HG03175 (cell line): ENCODE measurements around the gene DGLUCY.
"Not testable (repeated sequence)": the region's sequence is repeated elsewhere in the genome, so short reads cannot be mapped to it uniquely, and the experiment has no call there.

Source experiments
- ATAC-seq: cut with Tn5 transposase; IDR thresholded peaks from one replicate; pipeline ENCODE4 v1.9.1; 2021; ENCODE audit warnings: mild to moderate bottlenecking, moderate library complexity; ENCODE audit not compliant: unreplicated experiment

Gene DGLUCY

GRCh38 chr14:91202234-91202974, 88.5 kb downstream of the DGLUCY start:
- no peak for ATAC-seq

DNA sequence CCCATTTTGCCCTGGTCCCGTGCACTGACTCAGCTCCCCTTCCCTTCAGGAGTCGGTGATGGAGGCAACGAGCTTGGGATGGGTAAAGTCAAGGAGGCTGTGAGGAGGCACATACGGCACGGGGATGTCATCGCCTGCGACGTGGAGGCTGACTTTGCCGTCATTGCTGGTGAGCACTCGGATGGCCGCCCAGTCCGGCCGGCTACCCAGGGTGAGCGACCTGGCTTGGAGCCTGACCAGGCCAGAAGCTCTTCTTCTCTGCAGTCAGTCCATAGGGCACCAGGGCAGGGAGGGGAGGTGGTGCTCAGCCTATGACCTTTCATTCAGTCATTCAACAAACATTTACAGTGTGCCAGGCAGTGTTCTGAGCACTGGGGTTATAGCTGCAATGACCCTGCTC, 90.8 kb downstream of the DGLUCY start:
- no peak for ATAC-seq

DNA sequence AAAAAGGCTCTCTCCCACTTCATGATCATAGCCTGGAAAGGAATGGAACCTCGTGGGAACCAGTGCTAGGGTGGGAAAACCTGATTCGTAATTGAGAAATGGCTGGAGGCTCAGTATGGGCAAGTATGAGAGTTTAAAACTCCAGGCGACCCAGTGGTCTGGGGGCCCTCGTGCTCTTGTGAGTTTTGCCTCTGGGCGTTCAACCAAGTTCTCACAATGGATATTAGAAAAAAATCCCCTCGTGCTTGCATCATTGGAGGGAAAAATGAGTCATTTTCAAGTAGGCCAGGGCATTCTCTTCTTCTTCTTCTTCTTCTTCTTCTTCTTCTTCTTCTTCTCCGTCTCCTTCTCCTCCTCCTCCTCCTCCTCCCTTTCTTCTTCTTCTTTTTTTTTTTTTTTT, 91.6 kb downstream of the DGLUCY start:
- no peak for ATAC-seq

GRCh38 chr14:91207008-91207407, 93.1 kb downstream of the DGLUCY start:
- no peak for ATAC-seq

- ATAC-seq: no peak
Measured at GRCh38 chr14:91211017-91211416, 97.1 kb downstream of the DGLUCY start.

DNA sequence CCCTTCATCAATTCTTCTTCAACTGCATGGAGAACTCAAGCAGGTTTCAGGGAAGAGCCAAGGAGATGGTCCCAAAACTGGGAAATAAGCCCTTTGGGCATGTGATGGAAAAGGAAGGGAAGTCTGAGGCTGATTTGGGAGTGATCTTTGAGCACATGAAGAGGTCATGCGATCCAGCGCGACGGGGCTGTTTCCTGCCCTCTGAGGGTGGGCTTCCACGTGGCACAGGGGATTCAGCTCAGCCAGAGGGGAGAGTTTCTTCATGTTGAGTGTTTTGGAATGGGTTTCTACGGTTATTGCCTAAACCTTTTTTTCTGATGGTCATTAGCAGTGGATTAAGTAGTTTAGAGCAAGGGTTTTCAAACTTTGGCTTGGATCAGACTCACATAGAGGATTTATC, 100.4 kb downstream of the DGLUCY start:
- ATAC-seq: no peak

- no peak for ATAC-seq
Measured at GRCh38 chr14:91215381-91215780, 101.5 kb downstream of the DGLUCY start.

- no peak for ATAC-seq
Measured at GRCh38 chr14:91216731-91217226, 102.9 kb downstream of the DGLUCY start.

DNA sequence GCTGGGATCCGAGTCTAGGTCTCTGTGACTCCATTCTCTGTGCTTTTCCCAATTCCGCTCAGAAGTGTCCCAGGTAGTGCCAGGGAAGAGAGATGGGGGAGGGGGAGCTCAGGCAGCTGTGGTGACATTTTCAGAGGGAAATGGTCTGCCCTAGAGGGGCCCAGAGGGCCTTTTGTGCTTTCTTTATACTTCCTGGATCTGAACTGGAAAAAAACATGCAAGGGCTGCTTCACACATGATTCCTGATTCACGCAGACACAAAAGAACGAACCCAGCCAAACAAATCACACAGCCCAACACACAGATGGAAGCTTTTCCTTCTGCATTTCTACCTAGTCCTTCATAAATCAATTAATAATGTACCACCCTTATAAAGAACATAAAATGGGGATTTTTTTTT, 104.1 kb downstream of the DGLUCY start:
- ATAC-seq: no peak

DNA sequence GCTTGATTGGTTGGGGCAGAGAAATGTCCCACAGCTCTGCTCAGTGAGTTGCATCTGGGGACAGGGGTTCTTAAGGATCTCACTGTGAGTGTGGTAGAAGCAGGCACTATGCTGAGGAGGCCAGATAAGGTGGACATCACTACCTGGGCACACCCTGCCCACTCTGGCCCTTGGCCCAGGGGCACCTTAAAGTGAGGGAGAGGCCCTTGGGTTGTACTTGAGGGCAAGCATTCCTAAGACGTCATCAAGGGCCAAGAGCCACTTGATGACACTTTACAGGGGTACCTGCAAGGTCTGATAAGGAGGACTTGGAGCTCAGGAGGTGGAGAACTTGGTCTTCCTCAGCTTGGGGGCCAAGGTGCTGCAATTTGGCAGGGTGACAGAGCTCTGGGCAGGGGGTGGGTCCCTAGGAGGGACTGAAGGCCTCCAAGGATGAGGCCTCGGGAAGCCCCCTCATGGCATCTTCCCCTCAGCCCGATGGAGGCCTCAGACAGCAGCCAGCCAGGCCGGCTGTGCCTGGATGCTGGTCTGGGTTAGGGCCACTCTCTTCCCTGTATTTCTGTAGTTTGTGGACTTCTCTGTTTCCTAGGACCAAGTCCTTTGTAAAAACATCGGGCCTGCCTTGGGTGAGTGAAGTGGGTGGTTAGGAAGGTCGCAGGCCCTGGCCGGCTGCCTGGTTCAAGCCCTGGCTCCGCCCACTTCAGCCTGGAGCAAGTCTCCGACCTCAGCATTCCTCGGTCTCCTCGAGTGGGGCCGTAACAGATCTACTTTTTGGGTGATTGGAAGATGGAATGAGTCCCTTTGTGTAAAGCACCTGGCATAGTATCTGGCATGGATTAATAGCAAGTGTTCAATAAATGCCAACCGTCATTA, 105.9 kb downstream of the DGLUCY start:
- no peak for ATAC-seq

DNA sequence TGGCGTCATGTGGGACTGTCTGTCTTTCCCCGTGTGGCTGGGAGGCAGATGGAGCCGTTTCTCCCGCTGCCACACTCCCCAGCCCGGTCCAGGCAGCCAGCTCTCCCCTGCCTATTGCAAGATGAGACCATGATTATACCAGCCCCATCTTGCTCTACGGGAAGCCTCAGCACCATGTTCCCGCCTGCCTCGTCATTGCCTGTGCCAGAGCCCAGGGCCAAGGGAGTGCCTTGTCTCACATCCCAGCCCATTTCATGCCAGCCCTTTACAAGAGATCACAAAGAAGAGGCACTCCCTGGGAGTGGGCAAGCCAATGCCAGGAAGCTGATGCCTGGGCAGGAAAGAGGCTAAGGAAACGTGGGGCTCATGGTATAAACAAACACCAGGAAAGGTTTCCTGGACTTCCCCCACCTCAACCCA, 106.7 kb downstream of the DGLUCY start:
- ATAC-seq: no peak

GRCh38 chr14:91221270-91221669, 107.4 kb downstream of the DGLUCY start:
- ATAC-seq: no peak

DNA sequence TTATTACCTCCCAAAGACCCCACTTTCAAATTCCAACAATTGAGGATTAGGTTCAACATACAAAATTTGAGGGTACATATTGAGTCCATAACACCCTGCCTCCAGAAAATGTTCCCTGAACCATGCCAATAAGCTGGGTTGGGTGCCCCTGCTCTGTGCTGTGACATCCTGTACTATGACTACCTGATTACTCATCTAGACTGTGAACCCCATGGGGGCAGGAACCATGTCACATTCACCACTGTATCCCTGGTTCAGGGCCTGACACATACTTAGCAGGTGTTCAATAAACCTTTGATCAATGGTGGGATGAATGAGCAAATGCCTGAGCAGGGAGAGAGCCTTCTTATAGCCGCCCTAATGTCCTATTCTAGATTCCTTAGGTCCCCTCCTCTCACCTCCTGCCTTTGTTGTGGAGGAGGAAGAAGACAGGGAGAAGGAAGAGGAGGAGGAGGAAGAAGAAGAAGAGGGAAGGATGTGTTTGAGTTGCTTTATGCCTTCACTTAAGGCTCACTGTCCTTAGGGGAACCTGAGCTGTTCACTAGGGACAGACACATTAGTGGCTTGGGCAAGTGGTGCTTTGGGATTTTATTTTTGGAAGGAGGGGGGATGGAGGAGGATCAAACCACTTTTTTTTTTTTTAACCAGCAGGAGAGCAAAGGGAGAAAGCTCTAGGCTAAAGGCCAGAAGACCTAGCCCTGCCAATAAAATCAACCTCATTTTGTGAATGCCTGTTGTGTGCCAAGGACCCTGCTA, 109.3 kb downstream of the DGLUCY start:
- ATAC-seq: no peak

GRCh38 chr14:91225025-91225424, 111.2 kb downstream of the DGLUCY start:
- ATAC-seq: no peak

- not testable (repeated sequence) for ATAC-seq
Measured at GRCh38 chr14:91226360-91226759, 112.5 kb downstream of the DGLUCY start.

DNA sequence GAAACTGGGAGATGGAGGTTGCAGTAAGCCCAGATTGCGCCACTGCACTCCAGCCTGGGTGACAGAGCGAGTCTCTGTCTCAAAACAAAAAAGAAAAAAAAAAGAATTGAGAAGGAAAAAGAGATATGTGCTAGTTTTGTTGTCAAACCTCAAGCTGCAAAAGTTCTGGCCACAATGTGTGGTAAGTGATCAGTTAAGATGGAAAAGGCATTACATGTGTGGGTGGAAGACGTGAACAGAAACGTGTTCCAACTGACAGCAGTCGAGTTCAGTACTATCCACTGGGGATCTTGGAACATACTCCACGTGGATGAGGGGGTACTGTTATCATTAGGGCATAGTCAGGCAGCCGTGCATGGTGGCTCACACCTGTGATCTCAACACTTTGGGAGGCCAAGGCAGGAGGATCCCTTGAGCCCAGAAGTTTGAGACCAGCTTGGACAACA, 113.3 kb downstream of the DGLUCY start:
- no peak for ATAC-seq

- ATAC-seq: peak; percentile 67
Measured at GRCh38 chr14:91228112-91229004, 114.5 kb downstream of the DGLUCY start.

DNA sequence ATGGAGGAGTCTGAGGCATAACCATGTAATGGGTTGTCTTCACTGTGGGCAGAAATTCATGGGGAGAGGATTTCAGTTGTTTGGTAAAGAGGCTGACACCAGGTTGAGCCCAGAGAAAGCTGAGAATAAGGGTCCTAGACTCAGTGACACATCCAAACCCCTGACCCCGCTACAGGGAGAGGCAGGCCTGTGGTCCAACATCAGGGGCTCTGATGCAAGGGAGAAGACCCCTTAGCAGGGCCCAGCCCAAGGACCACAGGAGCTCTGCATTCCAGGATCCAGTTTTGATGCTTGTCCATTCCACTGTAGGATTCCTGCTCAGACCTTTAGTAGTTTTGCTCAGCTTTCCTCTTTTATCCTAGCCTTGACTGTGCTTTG, 115.1 kb downstream of the DGLUCY start:
- no peak for ATAC-seq

GRCh38 chr14:91229743-91230200, 115.9 kb downstream of the DGLUCY start:
- peak; percentile 76 for ATAC-seq

- ATAC-seq: no peak
Measured at GRCh38 chr14:91230397-91231035, 116.6 kb downstream of the DGLUCY start.
